Measurements from ENCODE around the gene LIN37.

DNA sequence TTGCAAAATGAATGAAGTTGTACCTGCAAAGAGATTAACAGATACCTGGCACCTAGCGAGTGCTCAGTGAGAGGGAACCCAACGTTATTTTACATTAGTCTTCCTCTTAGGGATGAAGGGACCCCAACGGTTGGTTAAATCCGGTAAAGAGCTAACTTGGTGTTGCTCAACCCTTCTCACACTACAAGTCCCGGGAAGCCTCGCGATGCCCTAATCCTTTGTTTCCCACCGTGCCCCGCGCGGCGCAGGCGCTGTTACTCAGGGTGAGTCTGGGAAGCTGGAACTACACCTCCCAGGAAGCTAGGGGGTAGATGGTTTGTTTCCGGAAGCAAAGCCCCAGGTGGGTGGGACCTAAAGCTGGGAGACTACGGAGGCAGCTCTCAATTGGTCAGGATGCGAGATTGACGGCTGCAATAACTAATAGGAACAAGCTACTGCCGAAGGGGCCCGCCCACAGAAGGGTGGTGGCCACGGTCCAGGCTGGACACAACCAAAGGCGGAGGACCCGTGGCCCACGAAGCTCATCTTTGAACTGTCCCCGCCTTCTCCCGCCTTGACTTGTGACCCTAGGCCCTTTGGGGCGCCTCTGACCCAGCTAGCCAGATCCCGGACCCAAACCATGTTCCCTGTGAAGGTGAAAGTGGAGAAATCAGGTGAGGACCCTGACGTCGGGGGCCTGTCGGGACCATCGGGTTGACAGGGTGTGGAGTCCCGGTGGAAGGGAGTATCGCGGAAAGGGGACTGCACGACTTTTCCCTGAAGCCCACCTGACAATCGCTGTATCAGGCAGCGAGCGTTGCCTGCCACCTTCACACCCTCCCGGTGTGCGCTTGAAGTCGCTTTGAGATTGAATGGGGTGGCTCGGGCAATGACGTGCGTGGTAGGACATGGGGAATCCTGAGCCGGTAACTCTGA lies at the start of gene LIN37:
- TF ChIP-seq POLR2AphosphoS5 (IDR thresholded peaks at IDR 0.05; ENCODE audit: low read depth, low read length) (0 out of 2 replicates have a peak, but pooled peaks have one; percentile 31), POU2F2 (IDR thresholded peaks at IDR 0.05; ENCODE audit: low read depth, low read length) (peak; percentile 55; the same call in 1 of the 2 replicates), POLR2A (IDR thresholded peaks at IDR 0.05; ENCODE audit: low read depth, low read length) (peak; percentile 26; the same call in 1 of the 2 replicates), PAX5 (IDR thresholded peaks at IDR 0.05; ENCODE audit: insufficient read depth, low read length, severe bottlenecking) (no peak), TAF1 (IDR thresholded peaks at IDR 0.05; ENCODE audit: low read depth, low read length) (no peak), SPI1 (IDR thresholded peaks at IDR 0.05; ENCODE audit: low read depth, low read length) (no peak)
